ENCODE data around the gene SPINK1. TPM values are rescaled to one million over a fixed set of nuclear protein-coding genes. Genes with fewer than 3 reads are reported as not detected.

Gene SPINK1
- total and polyA plus RNA-seq, 10 donors = 0.38 to 7.1 (median 0.99) TPM; not detected in 5

- 52 to 85% (median 72%) methylated on average over 2 of the region's 2 CpGs for WGBS, 5 donors
- intact Hi-C loops (cut with DNase I; ENCODE audit: low total_unique reads) = no loop called here
- Histone ChIP-seq H3K4me3 (no peak overlapping the region), H3K36me3 (no peaks in the 10 kb centered on the region), H3K27ac (no peak overlapping the region), H3K27me3 (replicated peaks in 1 of 7) (peaks cover 0 to 29% (median 0%) of the 10 kb centered on the region in 7 donors), H3K4me1 (no peaks in the 10 kb centered on the region), H3K9me3 (no peaks in the 10 kb centered on the region)
- TF ChIP-seq, protein P1, sequence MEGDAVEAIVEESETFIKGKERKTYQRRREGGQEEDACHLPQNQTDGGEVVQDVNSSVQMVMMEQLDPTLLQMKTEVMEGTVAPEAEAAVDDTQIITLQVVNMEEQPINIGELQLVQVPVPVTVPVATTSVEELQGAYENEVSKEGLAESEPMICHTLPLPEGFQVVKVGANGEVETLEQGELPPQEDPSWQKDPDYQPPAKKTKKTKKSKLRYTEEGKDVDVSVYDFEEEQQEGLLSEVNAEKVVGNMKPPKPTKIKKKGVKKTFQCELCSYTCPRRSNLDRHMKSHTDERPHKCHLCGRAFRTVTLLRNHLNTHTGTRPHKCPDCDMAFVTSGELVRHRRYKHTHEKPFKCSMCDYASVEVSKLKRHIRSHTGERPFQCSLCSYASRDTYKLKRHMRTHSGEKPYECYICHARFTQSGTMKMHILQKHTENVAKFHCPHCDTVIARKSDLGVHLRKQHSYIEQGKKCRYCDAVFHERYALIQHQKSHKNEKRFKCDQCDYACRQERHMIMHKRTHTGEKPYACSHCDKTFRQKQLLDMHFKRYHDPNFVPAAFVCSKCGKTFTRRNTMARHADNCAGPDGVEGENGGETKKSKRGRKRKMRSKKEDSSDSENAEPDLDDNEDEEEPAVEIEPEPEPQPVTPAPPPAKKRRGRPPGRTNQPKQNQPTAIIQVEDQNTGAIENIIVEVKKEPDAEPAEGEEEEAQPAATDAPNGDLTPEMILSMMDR (IDR thresholded peaks at IDR 0.05 in 8 of 11, conservative IDR thresholded peaks at IDR 0.05 in 3 of 11) = no peak
- TF ChIP-seq POLR2AphosphoS5 (IDR thresholded peaks at IDR 0.05) = no peak
- no peak for DNase-seq
Observed at GRCh38 chr5:147842869-147843268, 11.4 kb upstream of the SPINK1 start.

GRCh38 chr5:147836439-147836838, 5.0 kb upstream of the SPINK1 start:
- 84 to 91% (median 88%) methylated on average over 3 of the region's 3 CpGs for WGBS, 5 donors
- TF ChIP-seq POLR2A (IDR thresholded peaks at IDR 0.05) (no peak), POLR2AphosphoS5 (IDR thresholded peaks at IDR 0.05) (no peak)
- TF ChIP-seq, protein P1 (IDR thresholded peaks at IDR 0.05 in 8 of 11, conservative IDR thresholded peaks at IDR 0.05 in 3 of 11) = no peak
- Histone ChIP-seq H3K4me1 (no peaks in the 10 kb centered on the region), H3K36me3 (no peaks in the 10 kb centered on the region), H3K4me3 (no peak overlapping the region), H3K27me3 (replicated peaks in 1 of 7) (no peaks in the 10 kb centered on the region), H3K9me3 (no peaks in the 10 kb centered on the region), H3K27ac (no peak overlapping the region)
- DNase-seq = no peak
- intact Hi-C loops (cut with DNase I; ENCODE audit: low total_unique reads) = no loop called here

DNA sequence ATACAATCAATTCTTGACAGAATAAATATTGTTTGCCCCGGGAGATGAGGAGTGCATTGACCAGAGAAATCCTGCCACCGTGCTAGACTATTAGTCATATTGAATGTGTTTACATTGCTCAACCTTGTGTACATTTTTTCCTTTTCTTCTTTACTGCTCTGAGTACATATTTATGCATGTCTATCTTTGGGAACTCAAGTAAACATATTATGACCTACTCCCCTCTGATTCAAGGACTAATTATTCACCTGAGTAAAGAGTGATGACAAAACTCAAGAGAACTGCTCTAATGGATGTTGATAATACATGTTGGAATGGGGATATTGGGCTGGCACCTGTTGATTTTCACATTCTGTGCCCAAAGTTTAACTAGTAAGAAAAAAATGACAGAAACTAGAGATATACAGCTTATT, 3.9 kb upstream of the SPINK1 start:
- Histone ChIP-seq H3K4me1 (no peaks in the 10 kb centered on the region), H3K27me3 (replicated peaks in 1 of 7) (no peaks in the 10 kb centered on the region), H3K27ac (no peak overlapping the region), H3K36me3 (no peaks in the 10 kb centered on the region), H3K9me3 (no peaks in the 10 kb centered on the region), H3K4me3 (no peak overlapping the region)
- no peak for DNase-seq
- intact Hi-C loops (cut with DNase I; ENCODE audit: low total_unique reads) = no loop called here
- TF ChIP-seq, protein P1 (IDR thresholded peaks at IDR 0.05 in 8 of 11, conservative IDR thresholded peaks at IDR 0.05 in 3 of 11) = no peak
- TF ChIP-seq POLR2AphosphoS5 (IDR thresholded peaks at IDR 0.05) (no peak), POLR2A (IDR thresholded peaks at IDR 0.05) (no peak)
- 40 to 68% (median 65%) methylated on average over 2 of the region's 2 CpGs for WGBS, 5 donors

- TF ChIP-seq, protein P1 (IDR thresholded peaks at IDR 0.05 in 8 of 11, conservative IDR thresholded peaks at IDR 0.05 in 3 of 11) = no peak
- TF ChIP-seq POLR2A (IDR thresholded peaks at IDR 0.05) = no peak
- TF ChIP-seq POLR2AphosphoS5 (IDR thresholded peaks at IDR 0.05) = no peak
- no peak overlapping the region for H3K4me3 ChIP-seq
- no peak for DNase-seq
- no peaks in the 10 kb centered on the region for H3K27me3 ChIP-seq (replicated peaks in 1 of 7)
- no peaks in the 10 kb centered on the region for H3K4me1 ChIP-seq
- H3K27ac ChIP-seq = no peak overlapping the region
- intact Hi-C loops (cut with DNase I; ENCODE audit: low total_unique reads) = no loop called here
- H3K9me3 ChIP-seq = no peaks in the 10 kb centered on the region
- WGBS, 5 donors = 77 to 90% (median 84%) methylated on average over 1 of the region's 1 CpG
- no peaks in the 10 kb centered on the region for H3K36me3 ChIP-seq
Observed at GRCh38 chr5:147832541-147832940, 1.1 kb upstream of the SPINK1 start.

Data from spleen (tissue), 11 donors.